Hepatocyte (in vitro differentiated cells): Measurements from ENCODE around the gene COBL. TPM values are rescaled to one million over a fixed set of nuclear protein-coding genes. Genes with fewer than 3 reads are reported as not detected.
A peak's percentile ranks its signal among the peaks of the same experiment; 100 is the strongest.

ENCODE experiments used
- DNase-seq: peaks from one replicate; pipeline ENCODE4 v3.0.0-alpha.2; 2016; ENCODE audit warnings: low spot score
- H2AFZ ChIP-seq: fragments of 200-600 bp; sonication (generic); 2 replicates; pipeline ENCODE4 v1.6.0; 2016; ENCODE audit warnings: antibody characterized with exemption, mild to moderate bottlenecking
- H3K27ac ChIP-seq: fragments of 200-600 bp; sonication (generic); 2 replicates; pipeline ENCODE4 v1.5.1; 2016; ENCODE audit warnings: mild to moderate bottlenecking
- H3K27me3 ChIP-seq: fragments of 200-600 bp; sonication (generic); 2 replicates; pipeline ENCODE4 v1.6.1; 2016
- H3K36me3 ChIP-seq: fragments of 200-600 bp; sonication (generic); replicated peaks from 2 replicates; pipeline ENCODE4 v1.5.1; 2016; ENCODE audit warnings: low read depth; ENCODE audit not compliant: insufficient read depth
- H3K4me1 ChIP-seq: fragments of 200-600 bp; sonication (generic); 2 replicates; pipeline ENCODE4 v1.5.1; 2016; ENCODE audit warnings: mild to moderate bottlenecking, moderate library complexity; ENCODE audit not compliant: insufficient read depth
- H3K4me2 ChIP-seq: fragments of 200-600 bp; sonication (generic); 2 replicates; pipeline ENCODE4 v1.6.0; 2016
- H3K4me3 ChIP-seq: fragments of 200-600 bp; sonication (generic); 2 replicates; pipeline ENCODE4 v1.5.1; 2016; ENCODE audit warnings: mild to moderate bottlenecking
- H3K79me2 ChIP-seq: fragments of 200-600 bp; sonication (generic); 2 replicates; pipeline ENCODE4 v1.6.0; 2017; ENCODE audit warnings: mild to moderate bottlenecking
- H3K9me2 ChIP-seq: fragments of 200-600 bp; sonication (generic); replicated peaks from 2 replicates; pipeline ENCODE4 v1.6.0; 2017; ENCODE audit warnings: mild to moderate bottlenecking; ENCODE audit not compliant: insufficient read depth
- H3K9me3 ChIP-seq: fragments of 200-600 bp; sonication (generic); 2 replicates; pipeline ENCODE4 v1.5.1; 2016; ENCODE audit warnings: low read depth, mild to moderate bottlenecking
- H4K20me1 ChIP-seq: fragments of 200-600 bp; sonication (generic); 2 replicates; pipeline ENCODE4 v1.6.0; 2016; ENCODE audit warnings: mild to moderate bottlenecking; ENCODE audit not compliant: insufficient read depth, poor library complexity, severe bottlenecking
- EZH2 ChIP-seq: fragments of 200-600 bp; sonication (generic); IDR thresholded peaks from 2 replicates; pipeline ENCODE4 v1.6.1; 2016; ENCODE audit warnings: antibody characterized with exemption, mild to moderate bottlenecking, borderline replicate concordance
- EZH2phosphoT487 ChIP-seq: fragments of 200-600 bp; sonication (generic); IDR thresholded peaks from one replicate; pipeline ENCODE4 v1.6.1; 2018; ENCODE audit warnings: antibody characterized with exemption, mild to moderate bottlenecking, low read depth, moderate library complexity; ENCODE audit not compliant: unreplicated experiment, severe bottlenecking
- WGBS: methylation state at CpG from one replicate; pipeline ENCODE4 v1.1.6; 2016; ENCODE audit warnings: low lambda C conversion rate; ENCODE audit errors: missing lambda C conversion rate; 5-methylcytosine and 5-hydroxymethylcytosine counted together
- polyA plus RNA-seq: library from polyadenylated mRNA; unstranded; fragments of >200 nt; fragmentation: Nextera tagmentation; extraction: Ambion mirVana; gene quantifications from 2 replicates; pipeline ENCODE4 v1.2.1, GENCODE V29; 2016
- total RNA-seq: library from RNA; depleted of rRNA; stranded (reverse); fragments of >200 nt; gene quantifications from 2 replicates; pipeline ENCODE4 v1.2.3, GENCODE V29; 2014
- TF ChIP-seq, protein P1 (sequence below): fragments of 200-600 bp; sonication (generic); IDR thresholded peaks from 2 replicates; pipeline ENCODE4 v1.5.1; 2016; ENCODE audit warnings: antibody characterized with exemption, mild to moderate bottlenecking; ENCODE audit not compliant: poor library complexity

COBL gene
- total and polyA plus RNA-seq, 2 experiments from 2014 or later: 7.8 to 20.5 TPM

DNA sequence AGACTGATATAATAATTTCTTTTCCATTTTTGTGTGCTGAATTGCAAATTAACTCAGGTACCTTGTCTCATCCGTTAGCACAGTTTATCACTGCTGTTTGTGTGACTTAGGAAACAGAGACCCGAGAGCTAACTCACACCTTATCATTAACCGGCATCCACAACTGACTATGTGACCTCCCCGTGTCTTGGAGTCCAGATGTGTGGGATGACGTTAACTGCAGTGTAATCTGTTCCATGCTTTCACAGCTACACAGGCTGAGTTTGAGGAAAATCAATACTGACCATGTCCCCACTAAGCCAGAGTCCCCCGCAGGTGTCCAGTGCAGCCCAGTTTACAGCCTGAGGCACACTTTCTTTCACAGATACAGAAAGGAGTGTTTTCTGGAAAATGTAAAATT lies 154.7 kb downstream of the COBL start:
- no peak overlapping the region for H3K4me2 ChIP-seq

DNA sequence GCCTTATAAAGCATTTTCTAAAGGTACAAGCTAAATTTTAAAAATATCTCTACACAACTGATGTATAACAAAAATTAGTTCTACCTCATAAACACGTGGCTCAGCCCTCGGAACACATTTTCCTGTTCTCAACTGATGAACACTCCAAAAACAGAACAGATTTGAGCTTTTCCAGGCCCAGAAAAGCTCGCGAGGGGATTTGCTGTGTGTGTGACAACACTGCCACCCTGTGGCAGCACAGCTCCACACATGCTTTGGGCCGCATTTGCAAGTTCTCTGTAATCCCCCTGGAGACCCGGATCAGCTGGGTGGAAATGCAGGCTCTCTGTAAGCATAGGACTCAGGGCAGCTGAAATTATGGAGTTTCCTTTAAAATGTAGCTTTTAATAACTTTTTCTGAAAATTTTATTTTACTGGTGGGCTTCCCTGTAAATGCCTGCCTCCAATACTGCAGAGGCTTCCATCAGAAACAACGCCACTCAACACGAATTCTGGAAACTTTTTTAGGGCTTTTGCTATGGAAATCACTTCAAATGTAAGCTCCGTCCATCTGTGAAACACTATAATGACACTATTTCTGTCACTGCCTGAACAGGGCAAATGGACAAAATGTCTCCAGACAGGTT lies 155.5 kb downstream of the COBL start:
- 29% methylated on average over 9 of the region's 9 CpGs for WGBS
- no peak overlapping the region for H3K4me3 ChIP-seq
- H4K20me1 ChIP-seq: no peaks in the 10 kb centered on the region
- H3K9me3 ChIP-seq: no peaks in the 10 kb centered on the region
- H3K4me2 ChIP-seq: no peak overlapping the region
- H3K4me1 ChIP-seq: no peaks in the 10 kb centered on the region
- H3K9me2 ChIP-seq: no peaks in the 10 kb centered on the region
- H3K27me3 ChIP-seq: no peaks in the 10 kb centered on the region
- H2AFZ ChIP-seq: no peak overlapping the region
- TF ChIP-seq, protein P1, sequence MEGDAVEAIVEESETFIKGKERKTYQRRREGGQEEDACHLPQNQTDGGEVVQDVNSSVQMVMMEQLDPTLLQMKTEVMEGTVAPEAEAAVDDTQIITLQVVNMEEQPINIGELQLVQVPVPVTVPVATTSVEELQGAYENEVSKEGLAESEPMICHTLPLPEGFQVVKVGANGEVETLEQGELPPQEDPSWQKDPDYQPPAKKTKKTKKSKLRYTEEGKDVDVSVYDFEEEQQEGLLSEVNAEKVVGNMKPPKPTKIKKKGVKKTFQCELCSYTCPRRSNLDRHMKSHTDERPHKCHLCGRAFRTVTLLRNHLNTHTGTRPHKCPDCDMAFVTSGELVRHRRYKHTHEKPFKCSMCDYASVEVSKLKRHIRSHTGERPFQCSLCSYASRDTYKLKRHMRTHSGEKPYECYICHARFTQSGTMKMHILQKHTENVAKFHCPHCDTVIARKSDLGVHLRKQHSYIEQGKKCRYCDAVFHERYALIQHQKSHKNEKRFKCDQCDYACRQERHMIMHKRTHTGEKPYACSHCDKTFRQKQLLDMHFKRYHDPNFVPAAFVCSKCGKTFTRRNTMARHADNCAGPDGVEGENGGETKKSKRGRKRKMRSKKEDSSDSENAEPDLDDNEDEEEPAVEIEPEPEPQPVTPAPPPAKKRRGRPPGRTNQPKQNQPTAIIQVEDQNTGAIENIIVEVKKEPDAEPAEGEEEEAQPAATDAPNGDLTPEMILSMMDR: peak; percentile 97
- no peak for TF ChIP-seq EZH2
- H3K36me3 ChIP-seq: no peaks in the 10 kb centered on the region
- H3K79me2 ChIP-seq: no peaks in the 10 kb centered on the region
- no peak overlapping the region for H3K27ac ChIP-seq
- DNase-seq: peak; percentile 82

More for the DNA sequence above, 154.7 kb downstream of the COBL start:
- Histone ChIP-seq H2AFZ (no peak overlapping the region), H3K9me2 (no peaks in the 10 kb centered on the region), H3K4me1 (no peaks in the 10 kb centered on the region), H3K4me3 (no peak overlapping the region), H3K27ac (no peak overlapping the region), H3K9me3 (no peaks in the 10 kb centered on the region), H3K36me3 (no peaks in the 10 kb centered on the region), H3K27me3 (no peaks in the 10 kb centered on the region), H3K79me2 (no peaks in the 10 kb centered on the region), H4K20me1 (no peaks in the 10 kb centered on the region)
- WGBS: 87% methylated on average over 6 of the region's 6 CpGs
- DNase-seq: no peak
- TF ChIP-seq, protein P1: no peak
- TF ChIP-seq EZH2phosphoT487: no peak

DNA sequence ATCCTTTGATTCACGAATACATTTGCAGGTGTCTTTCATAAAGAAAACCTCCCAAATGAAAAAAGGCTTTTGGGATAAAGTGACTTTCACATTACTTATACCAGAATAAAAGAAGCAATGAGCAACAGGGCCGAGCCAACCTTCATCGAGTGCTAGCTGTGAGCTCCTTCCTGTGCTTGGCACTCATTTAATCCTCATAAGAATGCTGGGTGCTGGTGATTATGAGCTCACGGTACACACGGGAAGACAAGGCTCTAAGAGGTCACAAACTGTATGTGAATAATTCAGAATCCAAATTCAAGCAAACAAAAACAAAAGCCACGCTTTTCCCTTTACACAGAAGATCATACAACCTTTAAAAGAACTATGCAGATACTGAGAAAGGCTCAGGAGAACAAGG lies 156.2 kb downstream of the COBL start:
- Histone ChIP-seq H3K36me3 (no peaks in the 10 kb centered on the region), H3K4me3 (no peak overlapping the region), H3K9me3 (no peaks in the 10 kb centered on the region), H3K27ac (no peak overlapping the region), H2AFZ (no peak overlapping the region), H3K27me3 (no peaks in the 10 kb centered on the region), H3K4me2 (no peak overlapping the region), H3K4me1 (no peaks in the 10 kb centered on the region), H3K9me2 (no peaks in the 10 kb centered on the region), H3K79me2 (no peaks in the 10 kb centered on the region), H4K20me1 (no peaks in the 10 kb centered on the region)
- TF ChIP-seq EZH2 (no peak), EZH2phosphoT487 (no peak)
- TF ChIP-seq, protein P1: no peak
- no peak for DNase-seq
- WGBS: 80% methylated on average over 6 of the region's 6 CpGs
